Inflammatory macrophage treated with lipopolysaccharide for 1 hour (primary cell): ENCODE results near the gene ABCA5.

ENCODE experiments used
- DNase-seq, 2 donors: peaks; one replicate each; pipeline ENCODE4 v3.0.0-alpha.2; 2020 to 2022

ABCA5 gene

GRCh38 chr17:69250641-69251040 lies 76.3 kb downstream of the ABCA5 start:
- DNase-seq: no peak

DNA sequence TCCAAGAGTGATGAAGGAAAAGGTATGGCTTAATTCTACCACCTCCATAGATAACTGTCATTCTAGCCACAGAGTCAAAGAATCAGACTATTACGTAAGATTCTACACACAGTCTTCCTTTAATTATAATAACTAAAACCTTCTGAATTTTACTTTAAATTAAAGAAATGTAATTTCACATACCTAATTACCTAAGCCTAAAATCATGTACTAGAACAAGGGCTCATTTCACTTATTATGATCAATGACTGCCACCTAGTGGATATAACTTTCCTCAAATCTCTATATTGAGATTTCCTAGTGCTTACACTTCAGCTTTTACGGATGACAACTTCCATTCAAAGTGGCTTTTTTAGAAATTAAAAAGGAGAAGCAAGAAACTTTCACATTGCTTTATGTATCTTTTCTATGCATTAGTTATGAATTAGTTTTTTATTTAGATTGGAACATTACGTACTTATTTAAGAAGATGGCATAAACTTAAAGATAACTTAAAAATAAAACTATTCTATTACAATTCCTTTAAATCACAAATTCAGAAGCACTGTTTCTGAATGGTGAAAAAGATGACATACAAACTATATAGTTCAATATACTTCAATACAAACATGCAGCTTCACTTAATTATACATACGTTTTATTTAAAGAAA lies 80.1 kb downstream of the ABCA5 start:
- DNase-seq: peak; percentile 27 to 90

DNA sequence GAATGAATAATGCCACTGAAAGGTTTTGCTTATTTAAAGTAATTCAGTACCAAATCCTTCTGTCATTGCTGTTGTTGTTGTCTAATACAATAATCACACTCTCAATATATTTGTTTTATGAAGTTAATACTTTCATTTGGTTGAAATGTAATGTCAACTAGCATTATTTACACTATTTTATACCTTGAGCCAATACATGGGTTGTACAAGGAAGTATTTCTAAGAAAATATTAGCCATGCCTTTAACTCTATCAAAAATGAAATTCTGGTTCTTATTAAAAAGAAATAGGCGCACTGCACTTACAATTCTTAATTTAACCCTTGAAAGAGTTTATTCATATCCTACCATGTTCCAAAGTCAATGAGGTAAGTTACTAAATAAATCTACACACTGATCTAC lies 80.7 kb downstream of the ABCA5 start:
- DNase-seq: no peak

DNA sequence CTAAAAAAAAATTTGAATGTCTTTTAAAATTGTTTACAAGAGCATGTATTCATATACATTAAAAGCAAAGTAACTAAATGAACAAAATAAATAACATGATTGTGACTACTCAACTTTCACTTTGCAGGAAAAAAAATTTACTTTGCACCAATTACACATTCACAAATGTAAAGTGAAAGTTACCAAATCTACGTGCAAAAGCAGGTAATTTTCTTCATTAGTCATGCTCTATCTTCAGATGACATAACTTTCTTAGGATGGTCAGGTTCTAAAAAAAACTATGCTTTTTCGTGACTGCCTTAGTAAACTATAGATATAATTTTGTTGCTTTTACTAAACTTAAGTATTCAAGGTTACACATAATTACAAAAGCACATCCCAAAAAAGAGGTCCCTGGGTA lies 81.3 kb downstream of the ABCA5 start:
- DNase-seq: no peak

DNA sequence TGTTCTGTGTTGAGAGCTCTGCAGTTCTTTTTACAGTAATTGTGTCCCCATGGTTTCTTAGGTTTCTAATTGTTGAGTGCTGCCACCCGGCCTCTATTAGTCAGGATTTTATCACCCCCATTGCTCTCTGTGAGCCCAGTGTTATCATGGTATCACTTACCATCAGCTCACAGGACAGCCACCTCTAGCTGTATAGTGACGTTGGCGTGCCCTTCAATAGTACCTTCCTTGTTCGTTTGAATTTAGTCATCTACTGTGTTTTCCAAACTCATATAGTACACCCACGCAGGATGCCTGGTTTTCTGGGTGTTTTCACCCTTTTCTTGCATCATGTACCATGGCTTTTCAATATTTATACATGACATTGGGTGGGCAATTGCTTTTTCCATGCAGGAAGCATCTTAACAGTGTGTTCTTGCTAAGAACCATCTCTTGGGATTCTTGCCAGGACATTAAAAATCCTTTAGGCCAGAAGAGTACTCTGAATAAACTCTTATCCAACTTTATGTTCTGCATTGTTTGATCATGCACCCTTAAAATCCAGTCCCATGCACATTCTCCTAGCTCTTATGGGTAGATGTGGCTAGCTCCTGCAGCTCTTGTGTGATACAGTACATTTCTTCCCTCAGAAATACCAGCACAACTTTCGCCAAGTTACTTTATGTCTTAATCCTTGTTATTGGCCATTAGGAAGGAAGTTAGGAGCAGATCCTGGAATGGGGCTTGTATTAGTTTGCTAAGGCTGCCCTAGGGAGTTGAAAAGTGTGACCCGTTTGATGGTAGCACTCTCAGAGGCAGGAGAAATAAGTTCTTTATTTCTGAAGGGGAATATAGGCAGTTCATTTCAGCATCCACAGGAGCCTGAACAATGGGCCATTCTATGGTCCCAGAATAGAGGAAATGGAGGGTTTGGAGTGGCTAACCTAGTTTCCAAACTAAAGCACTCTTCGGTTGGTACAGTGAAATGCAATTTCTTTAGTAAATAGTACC lies 87.0 kb downstream of the ABCA5 start:
- no peak for DNase-seq

DNA sequence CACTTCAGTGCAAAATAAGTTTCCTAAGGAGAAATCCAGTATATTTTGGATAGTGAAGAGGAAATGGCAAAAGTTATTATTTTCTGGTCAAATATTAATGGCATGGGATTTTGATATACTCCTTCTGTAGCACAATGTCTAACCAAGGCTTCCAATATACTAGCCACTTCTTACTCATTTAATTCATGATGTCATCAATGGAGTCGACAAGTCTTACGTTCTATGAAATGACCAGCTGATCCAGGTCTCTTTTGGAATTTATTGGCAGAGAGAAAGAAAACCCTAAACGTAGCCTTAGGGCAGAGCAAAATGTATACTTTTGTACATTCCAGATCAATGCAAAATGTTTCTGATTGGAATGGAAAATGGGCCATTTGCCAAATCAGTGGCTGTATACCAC lies 90.0 kb downstream of the ABCA5 start:
- no peak for DNase-seq

DNA sequence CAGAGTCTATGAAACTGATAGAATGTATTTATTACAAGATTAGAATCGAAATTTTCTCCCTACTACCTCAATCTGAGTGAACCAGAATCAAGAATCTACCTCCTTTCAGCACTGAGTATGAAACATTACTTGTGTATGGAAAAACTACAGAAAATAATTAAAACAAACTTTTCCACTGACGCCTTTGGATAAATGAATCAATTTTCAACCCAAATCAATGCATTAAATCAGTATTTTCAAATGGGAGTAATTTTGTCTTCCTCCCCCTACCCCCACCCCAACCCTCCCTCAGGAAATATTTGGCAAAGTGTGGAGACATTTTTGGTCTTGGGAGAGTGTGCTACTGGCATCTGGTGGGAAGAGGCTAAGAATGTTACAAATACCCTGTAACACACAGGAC lies 90.5 kb downstream of the ABCA5 start:
- DNase-seq: no peak

DNA sequence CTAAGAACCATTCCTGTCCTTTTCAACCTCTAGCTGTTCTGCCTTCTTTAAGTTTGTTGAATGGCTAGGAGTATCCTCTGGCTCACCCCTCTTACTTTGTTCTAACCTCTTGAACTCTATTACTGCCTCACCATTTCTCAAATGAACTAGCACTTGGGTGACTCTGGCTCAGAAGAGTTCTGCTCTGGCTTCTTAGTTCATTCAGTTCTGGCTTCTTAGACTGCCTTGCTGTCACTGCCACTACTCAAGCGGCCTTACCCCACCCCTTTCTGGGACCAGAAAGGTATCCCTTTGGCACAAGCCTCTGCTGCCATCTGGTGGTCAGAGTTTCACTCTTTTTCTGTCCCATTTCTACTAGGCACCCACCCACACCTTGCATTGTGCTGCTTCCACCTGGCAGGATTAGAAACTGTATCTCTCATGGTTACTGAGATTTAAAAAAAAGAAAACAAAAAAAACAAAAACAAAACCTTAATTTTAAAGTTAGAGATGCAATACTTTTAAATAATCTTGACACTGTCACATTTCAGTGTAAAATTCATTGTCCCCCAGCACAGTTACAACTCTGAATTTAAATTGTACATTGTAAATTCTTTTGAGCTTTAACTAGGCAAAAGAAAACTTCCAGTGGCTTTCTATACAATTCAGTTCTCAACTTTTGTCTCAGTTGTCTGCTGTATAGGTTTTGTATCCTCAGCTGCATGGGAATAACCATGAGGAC lies 91.4 kb downstream of the ABCA5 start:
- DNase-seq: peak; percentile 86 to 99

DNA sequence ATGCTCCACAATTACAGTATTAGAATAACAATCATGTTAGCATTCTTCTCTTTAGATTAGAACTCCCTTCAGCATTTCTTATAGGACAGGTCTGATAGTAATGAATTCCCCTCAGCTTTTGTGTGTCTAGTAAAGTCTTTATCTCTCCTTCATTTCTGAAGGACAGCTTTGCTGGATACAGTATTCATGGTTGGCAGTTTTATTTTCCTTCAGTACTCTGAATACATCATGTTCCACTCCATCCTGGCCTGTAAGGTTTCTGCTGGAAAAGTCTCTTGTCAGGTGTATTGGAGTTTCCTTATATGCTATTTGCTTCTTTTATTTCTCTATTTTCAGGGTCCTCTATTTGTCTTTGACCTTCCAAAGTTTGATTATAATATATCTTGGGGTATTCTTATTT lies 94.3 kb downstream of the ABCA5 start:
- DNase-seq: no peak

GRCh38 chr17:69231521-69231920 lies 95.4 kb downstream of the ABCA5 start:
- DNase-seq: no peak

- DNase-seq: no peak
Measured at GRCh38 chr17:69230939-69231338, 96.0 kb downstream of the ABCA5 start.

DNA sequence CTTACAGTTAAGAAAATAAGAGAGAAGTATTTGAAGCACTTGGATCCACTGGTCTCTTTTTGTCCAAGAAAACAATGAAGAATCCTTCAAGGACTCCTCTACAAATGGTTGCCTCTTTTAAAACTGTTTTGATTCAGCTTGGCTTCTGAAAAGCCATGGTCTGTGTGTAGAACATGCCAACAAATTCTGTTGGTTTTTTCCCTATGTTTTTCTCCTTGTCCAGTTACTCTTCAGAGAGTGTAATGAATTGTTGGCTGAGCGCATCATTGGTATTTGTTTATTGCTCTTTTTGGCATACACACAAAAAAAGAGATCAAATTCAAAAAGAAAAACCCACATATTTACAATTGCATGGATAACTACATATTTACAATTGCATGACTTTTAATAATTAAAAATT lies 98.4 kb downstream of the ABCA5 start, which contains the start of gene ABCA10:
TSS of gene ABCA10 (minus strand) at position 249 of the 400 bp plus-strand sequence. CDS start 3,466 bp downstream, outside the sequence.
- DNase-seq: no peak

GRCh38 chr17:69228018-69228417 lies 98.9 kb downstream of the ABCA5 start:
- DNase-seq: no peak

GRCh38 chr17:69227541-69227940 lies 99.4 kb downstream of the ABCA5 start:
- DNase-seq: peak; percentile 25 to 43

- no peak for DNase-seq
Measured at GRCh38 chr17:69223809-69224208, 103.1 kb downstream of the ABCA5 start.

- DNase-seq: no peak
Measured at GRCh38 chr17:69222707-69223258, 104.2 kb downstream of the ABCA5 start.

GRCh38 chr17:69220098-69220497 lies 106.8 kb downstream of the ABCA5 start:
- DNase-seq: no peak

- DNase-seq: no peak
Measured at GRCh38 chr17:69218986-69219385, 107.9 kb downstream of the ABCA5 start.

DNA sequence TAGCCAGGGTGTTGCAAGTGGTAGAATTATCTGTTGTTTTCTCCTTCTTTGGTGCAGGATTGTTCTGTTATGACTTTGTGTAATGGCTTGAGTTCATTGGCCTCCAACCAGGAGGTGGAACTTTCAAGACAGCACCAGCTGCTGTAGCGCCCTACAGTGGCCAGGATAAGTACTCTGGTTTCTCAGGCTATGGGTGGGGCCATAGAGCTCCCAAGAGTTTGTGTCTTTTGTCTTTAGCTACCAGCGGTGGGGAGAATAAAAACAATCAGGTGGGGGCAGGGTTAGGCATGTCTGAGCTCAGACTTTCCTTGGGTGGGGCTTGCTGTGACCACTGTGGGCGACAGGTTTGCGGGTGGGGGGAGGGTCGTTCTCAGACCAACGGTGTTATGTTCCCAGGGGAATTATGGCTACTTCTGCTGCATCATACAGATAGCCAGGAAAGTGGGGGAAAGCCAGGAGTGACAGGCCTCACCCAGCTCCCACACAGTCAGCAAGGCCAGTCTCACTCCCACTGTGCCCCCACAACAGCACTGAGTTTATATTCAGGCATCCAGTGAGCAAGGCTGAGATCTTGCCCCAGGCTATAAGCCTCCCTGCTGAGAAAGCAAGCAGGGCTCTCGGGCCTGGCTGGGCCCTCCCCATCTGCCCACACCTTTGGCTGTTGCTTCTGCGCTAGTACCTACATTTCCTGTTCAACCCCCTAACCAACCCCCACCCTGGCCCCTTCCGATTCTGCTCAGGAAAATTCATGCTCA lies 113.7 kb downstream of the ABCA5 start:
- no peak for DNase-seq

DNA sequence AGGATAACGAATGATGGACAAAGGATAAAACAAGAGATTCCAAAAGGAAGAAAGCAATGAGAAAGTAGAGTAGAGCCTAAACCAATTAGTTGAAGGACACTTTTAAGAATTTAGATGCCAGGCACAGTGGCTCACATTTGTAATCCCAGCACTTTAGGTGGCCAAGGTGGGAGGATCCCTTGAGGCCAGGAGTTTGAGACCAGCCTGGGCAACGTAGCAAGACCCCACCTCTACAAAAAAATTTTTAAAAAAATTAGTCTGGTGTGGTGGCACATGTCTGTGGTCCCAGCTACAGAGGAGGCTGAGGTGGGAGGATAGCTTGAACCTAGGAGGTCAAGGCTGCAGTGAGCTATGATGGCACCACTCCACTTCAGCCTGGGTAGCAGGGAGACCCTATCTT lies 118.3 kb downstream of the ABCA5 start:
- no peak for DNase-seq

DNA sequence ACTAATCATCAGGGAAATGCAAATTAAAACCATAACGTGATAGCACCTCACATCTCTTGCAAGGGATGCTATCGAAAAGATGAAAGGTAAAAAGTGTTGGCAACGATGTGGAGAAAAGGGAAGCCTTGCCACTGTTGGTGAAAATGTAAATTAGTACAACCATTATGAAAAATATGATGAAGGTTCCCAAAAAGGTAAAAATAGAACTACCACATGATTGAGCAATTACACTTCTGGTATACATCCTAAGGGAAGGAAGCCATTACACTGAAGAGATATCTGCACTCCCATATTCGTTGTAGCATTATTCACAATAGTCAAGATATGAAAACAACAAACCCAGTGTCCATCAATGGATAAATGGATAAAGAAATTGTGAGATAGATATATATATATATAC lies 119.8 kb downstream of the ABCA5 start:
- DNase-seq: peak; percentile 26 to 28

DNA sequence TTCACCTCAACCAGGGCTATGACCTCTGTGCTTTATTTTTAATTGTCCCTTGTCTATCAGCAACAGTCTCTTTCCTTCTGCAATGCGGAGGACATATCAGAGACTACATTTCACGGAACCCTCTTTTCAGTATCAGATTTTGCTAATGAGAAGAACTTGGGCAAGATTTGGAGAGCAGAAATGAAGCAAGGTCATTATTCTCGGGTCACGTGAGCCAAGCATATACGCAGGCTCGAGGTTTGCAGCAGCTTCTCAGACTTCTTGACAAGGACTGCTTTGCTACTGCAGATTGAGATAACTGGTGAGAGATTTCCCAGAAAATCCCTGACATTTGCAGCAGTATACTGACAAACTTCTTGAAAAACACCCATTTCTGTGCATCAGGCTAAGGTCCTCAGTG lies 128.7 kb downstream of the ABCA5 start:
- DNase-seq: no peak
